HepG2 (cell line): Measurements from ENCODE around the gene TMEM61. TPM values are rescaled to one million over a fixed set of nuclear protein-coding genes. Genes with fewer than 3 reads are reported as not detected.

Experiments used
- ATAC-seq: fragments of 200-7000 bp; cut with Tn5 transposase; 3 replicates; pipeline ENCODE4 v1.9.1; 2020; ENCODE audit warnings: mild to moderate bottlenecking, moderate library complexity
- BruUV-seq: library from RNA; stranded (reverse); fragments of 400-500 nt; replicated peaks from 2 replicates; lab custom pipeline; 2021; lab: Mats Ljungman, UMichigan
- CTCF ChIA-PET: fragments of 300-600 bp; formaldehyde crosslinking; extraction: SDS; loops from one replicate; lab custom pipeline; 2021; ENCODE audit warnings: low total read pairs, inconsistent platforms, low intra/inter-chr PET ratio; lab: Yijun Ruan, JAX
- POLR2A ChIA-PET: fragments of 350-600 bp; sonication (Branson Sonifier 250); formaldehyde crosslinking; loops from one replicate; lab custom pipeline; 2020; ENCODE audit warnings: antibody characterized with exemption, inconsistent platforms; lab: Yijun Ruan, JAX
- DNase-seq: peaks from one replicate; pipeline ENCODE4 v3.0.0-alpha.2; 2015; ENCODE audit warnings: low spot score
- FAIRE-seq: peaks from 3 replicates; lab custom pipeline; 2011; peaks lifted over from hg19 to GRCh38; lab: Jason Lieb, UNC
- H2AFZ ChIP-seq: one replicate; pipeline ENCODE4 v1.6.1; 2011; ENCODE audit warnings: low read length, inconsistent platforms
- H3K27ac ChIP-seq: fragments of 300-600 bp; 3 replicates; pipeline ENCODE4 v1.8.0; 2011; ENCODE audit warnings: mixed run types, mild to moderate bottlenecking, mixed read lengths, low read length, inconsistent platforms; ENCODE audit not compliant: insufficient read depth; ENCODE audit errors: extremely low read length
- H3K27me3 ChIP-seq, 2 experiments: fragments of 200-600 bp in 1 of 2; 2 replicates in 1 of 2; 3 replicates in 1 of 2; pipeline versions ENCODE4 v1.6.0 to v1.8.0; 2011; ENCODE audit warnings: low read length in 2 of 2, mild to moderate bottlenecking in 2 of 2, moderate library complexity in 2 of 2, inconsistent platforms in 1 of 2; ENCODE audit not compliant: insufficient read depth in 2 of 2, control insufficient read depth in 1 of 2
- H3K36me3 ChIP-seq, 2 experiments: fragments of 200-600 bp in 1 of 2; replicated peaks in 1 of 2; 2 replicates in 1 of 2; 3 replicates in 1 of 2; pipeline versions ENCODE4 v1.5.1 to v1.8.0; 2011; ENCODE audit warnings: low read length in 2 of 2, inconsistent platforms in 1 of 2; ENCODE audit not compliant: insufficient read depth in 2 of 2, control insufficient read depth in 1 of 2
- H3K4me1 ChIP-seq: 2 replicates; pipeline ENCODE4 v1.5.1; 2012; ENCODE audit warnings: low read length, inconsistent platforms; ENCODE audit not compliant: insufficient read depth
- H3K4me2 ChIP-seq: 2 replicates; pipeline ENCODE4 v1.6.0; 2011; ENCODE audit warnings: low read depth, low read length, inconsistent platforms
- H3K4me3 ChIP-seq, 3 experiments: fragments of 200-600 bp in 1 of 3; sonication (generic), shearing (Covaris generic) in 1 of 3; replicated peaks in 1 of 3; 2 replicates each; pipeline ENCODE4 v1.5.1; 2011 to 2016; ENCODE audit warnings: low read length in 3 of 3, inconsistent platforms in 2 of 3, low read depth in 2 of 3, mild to moderate bottlenecking in 2 of 3, control low read depth in 1 of 3, mixed read lengths in 1 of 3; ENCODE audit not compliant: insufficient read depth in 1 of 3
- H3K79me2 ChIP-seq: one replicate; pipeline ENCODE4 v1.6.1; 2011; ENCODE audit warnings: low read length, inconsistent platforms; ENCODE audit not compliant: insufficient read depth
- H3K9ac ChIP-seq: 2 replicates; pipeline ENCODE4 v1.6.0; 2011; ENCODE audit warnings: mild to moderate bottlenecking, low read depth, low read length, inconsistent platforms; ENCODE audit not compliant: insufficient read depth
- H3K9me3 ChIP-seq: 2 replicates; pipeline ENCODE4 v1.5.1; 2012; ENCODE audit warnings: mild to moderate bottlenecking, low read length
- H4K20me1 ChIP-seq: 2 replicates; pipeline ENCODE4 v1.6.0; 2011; ENCODE audit warnings: inconsistent platforms, mild to moderate bottlenecking, low read length, moderate library complexity; ENCODE audit not compliant: insufficient read depth
- FUBP1 ChIP-seq: sonication (generic); formaldehyde crosslinking; IDR thresholded peaks from 2 replicates; pipeline ENCODE4 v1.5.1; 2020; ENCODE audit warnings: missing genetic modification reagents, mild to moderate bottlenecking, borderline replicate concordance
- HNRNPUL1 ChIP-seq: fragments of 200-400 bp; formaldehyde crosslinking; IDR thresholded peaks from 2 replicates; pipeline ENCODE4 v1.6.1; 2017; ENCODE audit warnings: low read depth, mild to moderate bottlenecking, low read length, moderate library complexity
- TFAP4 ChIP-seq: sonication (generic); IDR thresholded peaks from 2 replicates; pipeline ENCODE4 v1.6.1; 2016; ENCODE audit warnings: low read depth, borderline replicate concordance
- WGBS: methylation state at CpG from one replicate; pipeline ENCODE4 v1.1.6; 2017; ENCODE audit warnings: low lambda C conversion rate; 5-methylcytosine and 5-hydroxymethylcytosine counted together
- in situ Hi-C: cut with HindIII; loops from 2 replicates; pipeline ENCODE4 v1.10.0; 2017; ENCODE audit warnings: low pct_unique_long_range_greater_than_20kb; ENCODE audit not compliant: extremely low pct_ligation_motif_present
- intact Hi-C: fragments of 100-400 bp; cut with micrococcal nuclease; formaldehyde crosslinking; loops from one replicate; pipeline ENCODE4 v1.10.0; 2022; ENCODE audit not compliant: unreplicated experiment
- polyA plus RNA-seq, 8 experiments: library from polyadenylated mRNA; depleted of rRNA in 3 of 8; stranded (reverse) in 7 of 8; unstranded in 1 of 8; fragments of >200 nt; fragmentation: Illumina TruSeq in 4 of 8; extraction: Trizol in 4 of 8; gene quantifications; 2 replicates each; pipeline versions ENCODE4 v1.2.1 to v1.2.3, GENCODE V29; 2011 to 2016; ENCODE audit warnings: low read depth in 4 of 8, missing spikeins in 1 of 8, mixed read lengths in 1 of 8; ENCODE audit not compliant: insufficient read depth in 1 of 8
- total RNA-seq, 5 experiments: library from RNA; depleted of rRNA; stranded (reverse); fragments of >200 nt; fragmentation: Illumina TruSeq; extraction: Trizol; gene quantifications; 2 replicates each; pipeline ENCODE4 v1.2.3, GENCODE V29; 2016; ENCODE audit warnings: low read depth in 1 of 5
- TF ChIP-seq, protein P1 (sequence below): fragments of 450-650 bp; IDR thresholded peaks from 2 replicates; pipeline ENCODE4 v1.6.1; 2016

The TMEM61 gene
- total and polyA plus RNA-seq, 2 of the 13 experiments (the other 11 are each of a cell fraction or from before 2014, with no cell fraction given) = not detected

GRCh38 chr1:55000110-55001085 lies 20.0 kb downstream of the TMEM61 start:
- intact Hi-C loops = no loop called here
- Histone ChIP-seq H3K4me2 (no peak overlapping the region), H4K20me1 (no peaks in the 10 kb centered on the region), H3K79me2 (no peaks in the 10 kb centered on the region), H2AFZ (no peak overlapping the region), H3K9ac (no peak overlapping the region), H3K9me3 (no peaks in the 10 kb centered on the region), H3K4me3 (no peak overlapping the region), H3K27ac (no peak overlapping the region), H3K36me3 (no peaks in the 10 kb centered on the region), H3K4me1 (peaks cover 7% of the 10 kb centered on the region; the same call in 1 of the 2 replicates), H3K27me3 (peaks cover 1 to 35% of the 10 kb centered on the region in 2 experiments; a peak in 4 of 5 replicates)
- in situ Hi-C loops = no loop called here
- TF ChIP-seq TFAP4 (no peak), FUBP1 (CRISPR knock-in tag) (no peak), HNRNPUL1 (no peak)
- TF ChIP-seq, protein P1, sequence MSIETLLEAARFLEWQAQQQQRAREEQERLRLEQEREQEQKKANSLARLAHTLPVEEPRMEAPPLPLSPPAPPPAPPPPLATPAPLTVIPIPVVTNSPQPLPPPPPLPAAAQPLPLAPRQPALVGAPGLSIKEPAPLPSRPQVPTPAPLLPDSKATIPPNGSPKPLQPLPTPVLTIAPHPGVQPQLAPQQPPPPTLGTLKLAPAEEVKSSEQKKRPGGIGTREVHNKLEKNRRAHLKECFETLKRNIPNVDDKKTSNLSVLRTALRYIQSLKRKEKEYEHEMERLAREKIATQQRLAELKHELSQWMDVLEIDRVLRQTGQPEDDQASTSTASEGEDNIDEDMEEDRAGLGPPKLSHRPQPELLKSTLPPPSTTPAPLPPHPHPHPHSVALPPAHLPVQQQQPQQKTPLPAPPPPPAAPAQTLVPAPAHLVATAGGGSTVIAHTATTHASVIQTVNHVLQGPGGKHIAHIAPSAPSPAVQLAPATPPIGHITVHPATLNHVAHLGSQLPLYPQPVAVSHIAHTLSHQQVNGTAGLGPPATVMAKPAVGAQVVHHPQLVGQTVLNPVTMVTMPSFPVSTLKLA = peak; percentile 73
- FAIRE-seq (no peak), DNase-seq (no peak), ATAC-seq (no peak)
- WGBS = 18% methylated on average over 8 of the region's 8 CpGs
- CTCF ChIA-PET = no interaction called here
- BruUV-seq = no TSS peak
- POLR2A ChIA-PET = no interaction called here
